GM21423 (cell line): Measurements from ENCODE around the gene PROM2.

Source experiments
- ATAC-seq: cut with Tn5 transposase; IDR thresholded peaks from one replicate; pipeline ENCODE4 v1.9.1; 2021; ENCODE audit warnings: mild to moderate bottlenecking, moderate library complexity; ENCODE audit not compliant: unreplicated experiment

Gene PROM2

DNA sequence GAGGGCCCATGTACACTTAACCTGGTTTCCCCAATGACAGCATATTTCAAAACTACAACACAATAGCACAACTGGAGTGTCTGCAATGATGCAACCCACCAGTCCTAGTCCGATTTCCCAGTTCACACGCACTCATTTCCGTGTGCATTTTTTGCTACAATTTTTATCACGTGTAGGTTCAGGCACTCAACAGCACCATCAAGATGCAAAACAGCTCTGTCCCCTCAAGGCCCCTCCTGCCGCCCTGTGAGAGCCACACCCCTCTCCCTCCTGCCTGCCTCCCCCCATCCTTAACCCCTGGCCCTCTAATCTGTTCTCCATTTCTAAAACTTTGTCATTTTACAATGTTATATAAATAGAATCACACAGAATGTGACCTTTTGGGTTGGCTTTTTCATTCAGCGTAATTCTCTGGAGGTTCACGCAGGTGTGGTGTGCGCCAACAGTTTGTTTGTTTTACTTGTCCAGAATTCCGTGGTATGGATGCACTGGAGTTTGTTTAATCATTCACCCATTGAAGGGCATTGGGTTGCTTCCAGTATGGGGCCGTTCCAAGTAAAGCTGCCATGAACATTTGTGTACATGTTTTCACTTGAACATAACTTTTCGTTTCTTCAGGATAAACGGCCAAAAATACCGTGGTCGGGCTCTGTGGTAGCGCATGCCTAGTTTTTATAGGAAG lies 31.3 kb downstream of the PROM2 start:
- no peak for ATAC-seq

GRCh38 chr2:95306336-95306895 lies 32.2 kb downstream of the PROM2 start:
- no peak for ATAC-seq

GRCh38 chr2:95307036-95307435 lies 32.8 kb downstream of the PROM2 start:
- no peak for ATAC-seq

DNA sequence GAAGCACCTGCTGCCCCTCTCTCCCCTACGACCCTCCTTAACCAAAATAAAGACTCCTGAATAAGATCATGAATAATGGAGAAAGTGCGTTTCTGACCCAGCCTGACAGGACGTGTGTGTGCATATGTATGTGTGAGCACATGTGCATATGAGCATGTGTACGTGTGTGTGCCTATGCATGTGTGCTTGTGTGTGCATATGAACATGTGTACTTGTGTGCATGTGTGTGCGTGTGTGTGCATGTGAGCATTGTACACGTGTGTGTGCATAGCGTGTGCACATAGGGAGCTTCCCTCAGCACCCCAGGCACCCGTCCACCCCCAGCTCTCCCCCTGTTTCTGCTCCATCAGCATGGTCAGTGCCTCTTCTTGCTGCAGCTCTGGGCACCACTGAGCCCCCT lies 33.6 kb downstream of the PROM2 start:
- ATAC-seq: no peak

DNA sequence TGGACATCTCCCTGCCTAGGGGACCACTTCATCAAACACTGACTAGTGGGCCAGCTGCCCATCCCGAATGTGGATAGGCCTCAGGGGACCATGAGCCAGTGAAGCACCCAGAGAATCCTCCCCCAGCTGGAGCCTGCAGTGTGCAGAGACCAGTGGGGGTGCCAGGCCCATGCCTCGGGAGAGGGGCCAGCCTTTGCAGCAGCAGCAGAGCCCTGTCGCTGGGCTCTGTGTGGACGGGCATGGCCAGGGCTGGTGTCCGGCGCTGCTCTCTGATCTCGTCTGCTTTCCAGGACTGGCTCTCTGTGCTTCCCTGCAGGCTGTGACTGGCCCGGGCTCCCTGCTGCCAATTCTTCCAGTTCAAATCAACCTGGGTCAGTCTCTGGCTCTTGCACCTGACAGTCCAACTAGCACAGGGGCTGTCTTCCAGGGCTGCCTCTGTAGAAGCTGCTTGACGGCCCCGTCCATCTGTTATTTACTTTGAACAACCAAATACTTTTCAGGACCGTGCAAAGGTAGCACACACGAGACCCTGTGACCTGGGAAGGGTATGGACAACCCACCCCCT lies 34.3 kb downstream of the PROM2 start:
- ATAC-seq: no peak

DNA sequence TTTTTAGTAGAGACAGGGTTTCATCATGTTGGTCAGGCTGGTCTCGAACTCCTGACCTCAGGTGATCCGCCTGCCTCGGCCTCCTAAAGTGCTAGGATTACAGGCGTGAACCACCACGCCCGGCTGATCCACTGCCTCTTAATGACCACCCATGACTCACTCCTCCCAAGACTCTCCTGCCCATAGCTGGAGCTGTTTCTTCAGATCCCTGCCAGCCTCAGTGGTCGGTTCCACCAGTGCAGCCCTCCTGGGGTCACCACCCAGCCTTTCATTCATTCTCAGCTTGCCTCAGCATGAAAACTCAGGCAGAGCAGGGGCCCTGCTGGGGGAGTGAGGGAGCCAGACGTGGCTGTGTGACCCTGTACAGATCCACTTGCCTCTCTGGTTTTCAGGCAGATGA lies 35.4 kb downstream of the PROM2 start:
- no peak for ATAC-seq

- ATAC-seq: no peak
Measured at GRCh38 chr2:95310216-95310615, 36.0 kb downstream of the PROM2 start.

DNA sequence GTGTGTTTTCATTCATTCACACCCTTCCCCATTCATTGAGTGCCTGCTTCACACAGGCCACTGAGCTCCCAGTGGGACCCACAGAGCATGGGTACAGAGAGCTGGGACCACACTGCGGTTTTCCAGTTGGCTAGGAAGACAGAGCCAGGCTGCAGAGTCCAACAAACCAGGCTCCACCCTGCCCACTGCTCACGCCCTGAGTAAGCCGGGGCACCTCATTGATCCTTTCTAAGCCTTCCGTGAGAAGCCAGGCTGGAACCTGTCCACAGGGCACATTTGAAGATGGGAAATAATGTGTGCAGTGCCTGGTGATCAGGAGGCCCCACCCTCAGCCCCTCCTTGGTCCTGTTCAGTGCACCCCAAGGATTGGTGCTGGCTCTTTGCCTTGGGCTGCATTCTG lies 36.4 kb downstream of the PROM2 start:
- no peak for ATAC-seq

DNA sequence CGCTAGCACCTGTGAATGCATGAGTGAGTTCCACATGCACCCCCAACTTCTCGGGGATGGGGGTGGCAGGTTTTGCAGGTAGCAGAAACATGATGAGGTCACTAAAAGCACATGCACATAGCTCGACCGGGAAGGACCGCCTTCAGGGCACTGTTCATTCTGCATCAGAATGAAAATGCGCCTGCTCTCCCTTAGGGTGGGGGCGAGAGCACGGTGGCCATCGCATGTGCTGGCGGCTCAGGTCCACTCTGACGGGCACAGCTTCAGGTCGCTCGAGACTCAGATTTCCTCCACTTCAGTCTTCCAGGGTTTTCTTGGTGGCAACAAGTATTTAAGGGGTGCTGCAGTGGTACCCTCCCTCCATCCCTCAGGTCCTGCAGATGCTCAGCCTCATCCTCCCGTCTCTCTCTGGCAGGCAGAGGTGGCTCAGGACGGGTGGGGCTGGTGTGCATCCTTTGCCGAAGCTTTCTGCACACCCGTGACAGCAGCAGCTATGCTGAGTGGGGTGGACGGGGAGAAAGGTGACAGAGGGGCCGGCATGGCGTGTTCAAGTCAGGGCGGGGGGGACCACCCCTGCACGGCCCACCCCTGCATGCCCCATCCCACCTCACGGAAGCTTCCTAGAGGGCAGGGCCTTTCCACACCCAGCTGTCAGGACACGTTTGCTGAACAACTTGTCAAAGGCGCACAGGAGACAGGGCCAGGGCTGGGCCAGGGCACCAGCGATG lies 37.7 kb downstream of the PROM2 start:
- no peak for ATAC-seq

DNA sequence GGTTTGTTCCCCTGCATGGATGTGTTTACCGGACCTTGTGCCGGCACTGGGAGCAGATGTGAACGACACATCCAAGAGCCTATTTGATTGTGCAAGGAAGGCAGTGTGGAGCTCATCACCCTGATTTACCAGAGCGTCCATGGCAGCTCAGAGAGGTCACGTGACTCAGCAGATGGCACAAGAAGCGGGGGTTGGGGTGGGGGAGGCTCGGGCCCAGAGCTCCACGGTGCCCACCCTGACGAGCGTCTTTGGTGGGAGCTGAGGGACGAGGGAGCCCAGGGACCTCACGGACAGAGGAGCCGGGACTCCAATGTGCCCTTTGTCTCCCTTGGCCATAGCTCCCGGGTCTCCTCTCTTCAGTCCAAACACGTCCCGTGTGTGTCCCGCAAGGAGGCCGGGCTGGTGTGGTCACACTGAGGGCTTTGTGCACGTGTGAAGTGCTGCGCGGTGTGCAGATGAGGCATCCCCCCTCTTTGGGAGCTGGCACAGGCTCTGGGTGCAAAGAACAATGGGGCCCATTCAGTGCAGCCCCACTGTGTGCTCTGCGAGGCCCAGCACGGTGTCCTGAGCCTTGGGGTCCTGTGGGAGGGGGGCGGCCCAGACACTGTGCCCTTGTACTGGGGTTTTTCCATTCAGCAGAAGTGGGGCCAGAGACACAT lies 38.4 kb downstream of the PROM2 start:
- no peak for ATAC-seq

DNA sequence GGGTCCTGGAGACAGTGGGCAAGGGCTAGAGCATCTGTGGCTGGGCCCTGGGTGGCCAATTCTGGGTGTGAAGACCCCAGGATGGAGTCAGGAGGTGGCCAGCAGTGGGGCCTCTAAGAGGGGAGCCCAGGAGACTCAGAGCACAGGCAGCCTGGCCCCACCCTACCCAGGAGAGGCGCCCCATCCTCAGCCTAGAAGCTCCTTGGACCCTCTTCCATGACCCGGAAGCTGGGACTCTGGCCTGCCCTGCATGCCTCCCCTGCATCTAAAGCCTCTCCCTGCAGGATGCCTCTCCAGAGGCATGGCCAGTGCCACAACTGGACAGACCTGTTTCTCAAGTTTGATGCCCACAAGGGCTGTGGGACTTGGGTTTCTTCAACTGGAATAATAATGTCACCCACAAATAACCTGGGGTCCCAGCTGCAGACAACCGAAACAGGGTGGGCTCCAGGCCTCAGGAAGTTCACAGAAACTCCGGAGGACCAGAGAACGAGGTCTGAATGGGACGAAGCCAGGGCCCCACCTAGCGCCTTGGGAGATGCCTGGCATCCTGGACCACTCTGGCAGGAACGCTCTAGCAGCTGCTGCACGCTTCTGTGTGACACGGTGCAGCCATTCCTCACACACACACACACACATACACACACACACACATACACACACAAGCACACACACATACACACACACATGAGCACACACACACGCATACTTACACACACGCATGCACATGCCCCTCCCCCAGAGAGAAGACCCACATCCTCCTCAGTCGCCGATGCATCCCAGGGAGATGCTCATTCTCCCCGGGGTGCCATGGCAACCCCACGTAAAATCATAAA lies 39.3 kb downstream of the PROM2 start:
- no peak for ATAC-seq

- no peak for ATAC-seq
Measured at GRCh38 chr2:95314598-95314963, 40.3 kb downstream of the PROM2 start.

GRCh38 chr2:95314964-95315611 lies 40.8 kb downstream of the PROM2 start:
- ATAC-seq: no peak

GRCh38 chr2:95315801-95316411 lies 41.7 kb downstream of the PROM2 start:
- ATAC-seq: no peak

- ATAC-seq: no peak
Measured at GRCh38 chr2:95316466-95317122, 42.3 kb downstream of the PROM2 start.

- ATAC-seq: no peak
Measured at GRCh38 chr2:95317123-95317500, 42.9 kb downstream of the PROM2 start.

DNA sequence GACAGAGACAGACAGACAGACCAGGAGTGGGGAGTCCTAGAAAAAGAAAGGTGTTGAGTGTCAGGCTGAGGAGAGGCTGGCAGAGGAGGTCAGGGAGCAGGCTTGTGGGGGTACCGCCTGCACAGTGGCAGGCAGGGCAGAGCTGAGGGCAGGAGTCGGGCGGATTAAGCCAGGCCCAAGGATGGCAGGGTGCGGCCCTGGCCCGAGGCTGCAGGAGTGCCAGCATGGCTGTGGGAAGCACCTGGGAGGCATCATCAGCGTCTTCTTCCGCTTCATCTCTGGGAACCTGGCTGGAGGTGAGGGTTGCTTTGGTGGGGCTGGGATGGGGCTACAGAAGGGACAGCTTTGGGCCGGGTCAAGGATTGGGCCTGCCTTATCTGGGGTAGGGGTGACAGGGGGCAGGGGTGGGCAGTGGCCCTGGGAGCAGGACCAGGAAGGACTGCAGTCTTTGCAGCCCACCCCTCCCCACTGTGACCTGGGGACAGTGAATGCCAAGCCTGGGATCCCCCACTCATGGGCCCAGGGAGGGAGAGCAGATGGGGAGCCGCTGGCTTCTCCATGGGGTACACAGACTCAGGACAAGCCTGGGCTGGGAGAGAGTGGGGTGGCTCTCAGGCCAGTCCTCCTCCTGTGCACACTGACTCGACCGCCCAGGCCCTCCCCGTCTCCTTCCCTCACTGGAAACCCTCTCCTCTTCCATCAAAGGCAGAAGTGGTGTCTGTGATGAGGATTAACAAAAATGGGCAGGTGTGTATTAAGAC lies 43.6 kb downstream of the PROM2 start:
- no peak for ATAC-seq

DNA sequence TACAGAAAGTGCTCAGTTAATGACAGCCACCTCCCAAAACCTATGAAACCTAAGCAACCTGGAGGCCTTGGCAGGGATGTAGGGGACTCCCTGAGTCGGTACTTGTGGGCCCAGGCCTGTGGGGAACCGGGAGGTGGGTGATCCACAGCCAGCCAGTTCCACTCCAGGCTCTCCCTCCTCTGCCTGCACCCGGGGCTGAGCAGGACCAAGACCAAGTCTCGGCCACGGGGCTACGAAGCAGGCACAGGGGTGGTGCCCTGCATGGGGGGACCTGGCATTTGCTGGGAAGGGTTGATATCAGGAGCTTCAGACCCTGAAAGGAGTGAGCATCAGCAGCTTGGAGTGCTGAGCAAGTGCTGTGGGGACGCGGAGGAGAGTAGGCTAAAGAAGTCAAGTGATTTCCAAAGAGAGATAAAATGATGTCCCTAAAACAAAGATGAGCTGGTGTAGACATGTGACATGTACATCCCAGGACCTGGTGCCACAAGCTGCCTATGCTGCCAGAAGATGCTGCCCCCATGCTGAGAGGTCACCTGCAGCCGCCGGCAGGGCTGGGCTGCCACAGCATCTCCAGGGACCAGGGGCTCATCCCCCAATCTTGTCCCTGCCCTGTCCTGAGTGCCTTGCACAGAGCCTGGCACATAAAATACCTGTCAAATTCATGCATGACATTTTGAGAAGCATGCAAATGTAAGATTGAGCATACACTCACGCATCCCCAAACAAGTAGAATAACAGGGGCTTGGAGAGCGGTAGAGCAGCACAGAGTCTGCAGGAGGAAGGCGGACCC lies 44.4 kb downstream of the PROM2 start:
- ATAC-seq: no peak
